HG02981 (cell line): Measurements from ENCODE around the gene FBLN1.
"Not testable (repeated sequence)": the region's sequence is repeated elsewhere in the genome, so short reads cannot be mapped to it uniquely, and the experiment has no call there.

Experiments used
- ATAC-seq: cut with Tn5 transposase; IDR thresholded peaks from one replicate; pipeline ENCODE4 v1.9.1; 2021; ENCODE audit warnings: mild to moderate bottlenecking, moderate library complexity; ENCODE audit not compliant: unreplicated experiment

FBLN1 gene

DNA sequence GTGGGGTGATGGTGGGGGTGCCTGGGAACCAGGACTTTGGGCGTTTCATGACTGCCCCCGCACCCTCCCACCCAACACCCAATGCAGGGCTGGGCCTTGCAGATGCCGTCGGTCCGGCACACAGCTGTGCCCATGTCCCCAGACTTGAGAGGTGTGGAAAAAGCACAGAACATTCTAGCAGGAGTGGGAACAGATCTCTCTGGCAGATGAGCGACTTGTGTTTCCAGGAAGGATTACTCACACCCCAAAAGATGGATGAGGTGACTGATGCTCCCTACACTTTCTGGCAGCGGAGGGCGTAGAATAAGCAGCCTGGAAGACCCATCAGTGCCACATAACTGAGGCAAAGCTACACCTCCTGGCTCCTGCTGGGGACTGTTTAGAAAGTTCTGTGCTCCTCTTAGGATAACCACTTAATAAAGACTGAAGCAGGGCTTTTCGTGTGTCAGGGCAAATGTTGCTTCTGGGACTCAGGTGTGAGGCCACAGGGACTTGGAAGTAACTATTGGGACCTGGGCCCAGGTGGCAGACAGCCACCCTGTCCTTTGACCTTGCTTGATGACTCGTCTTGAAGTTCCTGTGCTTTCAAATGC lies 24.2 kb downstream of the FBLN1 start:
- ATAC-seq, result no peak

DNA sequence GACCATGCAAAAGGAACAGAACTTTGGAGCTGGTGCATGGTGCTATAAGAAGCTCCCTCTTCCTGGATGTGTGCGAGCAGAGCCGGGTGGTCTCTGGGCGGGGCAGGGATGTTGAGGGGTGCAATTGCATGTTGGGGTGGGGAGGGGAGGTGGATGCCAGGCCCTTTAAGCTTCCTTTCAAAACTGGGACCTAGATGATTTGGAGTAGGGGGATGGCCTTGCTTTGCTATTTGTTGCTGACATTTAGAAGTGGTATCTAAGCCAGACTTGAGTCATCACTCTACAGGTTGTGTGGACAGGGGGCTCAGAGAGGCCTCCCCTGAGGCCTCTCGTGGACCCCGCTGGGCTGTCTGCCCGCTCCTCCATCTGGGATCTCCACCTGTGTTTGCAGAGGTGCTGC lies 24.8 kb downstream of the FBLN1 start:
- no peak for ATAC-seq

DNA sequence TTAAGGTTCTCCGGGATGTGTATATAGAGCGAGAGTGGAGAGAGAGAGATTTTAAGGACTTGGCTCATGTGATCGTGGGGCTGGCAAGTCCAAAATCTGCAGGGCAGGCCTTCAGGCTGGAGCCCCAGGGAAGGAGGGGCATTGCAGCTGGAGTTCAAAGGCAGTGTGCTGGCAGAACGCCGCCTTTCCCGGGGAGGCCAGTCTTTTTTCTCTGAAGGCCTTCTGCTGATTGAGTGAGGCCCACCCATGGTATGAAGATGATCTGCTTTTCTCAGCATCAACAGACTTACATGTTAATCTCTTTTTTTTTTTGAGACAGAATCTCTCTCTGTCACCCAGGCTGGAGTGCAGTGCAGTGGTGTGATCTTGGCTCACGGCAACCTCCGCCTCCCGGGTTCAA lies 25.4 kb downstream of the FBLN1 start:
- no peak for ATAC-seq

DNA sequence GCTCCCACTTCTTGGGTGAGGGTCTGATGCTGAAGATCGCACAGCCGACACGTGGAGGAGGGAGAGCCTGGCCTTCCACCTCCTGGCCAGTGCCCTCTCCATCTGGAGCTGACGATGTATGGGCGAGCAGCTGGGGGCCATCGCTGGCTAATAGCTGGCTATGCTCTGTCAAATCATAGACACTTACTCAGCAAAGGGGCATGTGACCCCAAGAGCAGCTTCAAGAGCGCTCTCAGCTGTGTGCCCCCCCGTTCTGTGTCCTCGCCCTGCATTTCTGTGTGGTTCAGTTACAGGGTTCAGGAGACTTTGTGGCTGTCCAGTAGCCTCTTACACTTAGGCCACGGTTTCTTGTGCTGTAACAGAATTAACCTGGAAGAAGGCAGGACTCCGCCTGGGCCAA lies 26.4 kb downstream of the FBLN1 start:
- ATAC-seq, result no peak

DNA sequence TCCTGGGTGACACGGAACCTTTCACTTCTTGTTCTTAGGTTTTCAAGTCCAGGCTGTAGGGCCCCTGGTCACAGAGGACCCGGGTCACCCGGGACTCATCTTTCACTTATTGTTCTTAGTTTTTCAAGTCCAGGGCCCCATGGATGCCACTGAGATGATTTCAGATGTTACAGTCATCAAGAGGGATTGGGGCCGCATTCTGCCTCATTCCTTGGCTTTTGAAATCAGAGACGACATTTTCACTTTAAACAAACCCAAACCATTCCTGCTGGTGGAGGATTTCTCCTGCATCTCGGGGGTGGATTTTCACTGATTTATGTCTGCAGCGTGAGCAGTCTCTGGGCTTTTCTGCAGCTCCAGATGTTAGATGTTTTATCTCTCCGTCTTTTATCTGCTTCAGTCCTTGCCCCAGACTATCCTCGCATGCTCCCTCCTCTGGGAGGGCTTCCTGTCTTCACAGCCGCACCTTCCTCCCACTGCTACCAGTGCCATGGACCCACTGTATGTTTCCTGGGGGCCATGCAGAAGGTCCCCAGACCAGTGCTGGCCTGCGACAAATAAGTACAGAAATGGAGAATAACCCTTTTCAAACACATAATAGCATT lies 27.4 kb downstream of the FBLN1 start:
- no peak for ATAC-seq

DNA sequence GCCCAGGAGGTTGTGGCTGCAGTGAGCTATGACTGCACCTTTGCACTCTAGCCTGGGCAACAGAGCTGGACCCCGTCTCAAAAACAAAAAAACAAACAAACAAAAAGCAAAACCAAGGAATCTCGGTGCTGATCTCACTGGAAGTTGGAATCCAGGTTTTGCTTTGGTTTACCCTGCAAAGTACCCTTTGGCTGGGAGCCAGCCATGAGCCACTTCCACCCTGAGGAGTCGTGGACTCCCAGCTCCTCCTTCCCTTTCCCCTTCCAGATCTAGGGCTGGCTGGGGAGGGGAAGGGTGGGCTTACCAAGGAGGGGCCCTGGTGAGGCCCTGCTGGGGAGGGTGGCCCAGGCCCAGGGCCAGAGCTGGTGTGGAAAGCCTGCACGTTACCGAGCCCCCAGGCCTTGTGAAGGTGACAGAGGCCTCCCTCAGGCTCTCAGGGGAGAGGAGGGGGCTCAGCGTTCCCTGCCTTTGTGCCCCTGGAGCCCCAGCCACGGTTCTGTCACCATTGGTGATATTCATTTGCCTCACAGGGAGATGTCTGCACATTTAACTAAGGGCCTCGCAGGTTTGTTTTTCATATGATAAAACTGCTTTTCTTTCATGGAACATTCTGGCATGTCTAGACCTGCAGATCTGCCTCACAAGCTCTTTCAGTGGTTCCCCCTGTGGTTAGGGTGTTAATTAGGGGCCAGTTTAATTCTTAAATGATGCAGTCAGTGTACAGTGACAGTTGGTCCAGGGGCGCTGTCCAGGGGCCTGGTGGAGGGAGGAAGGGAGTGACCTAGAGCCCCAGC lies 29.0 kb downstream of the FBLN1 start:
- no peak for ATAC-seq

DNA sequence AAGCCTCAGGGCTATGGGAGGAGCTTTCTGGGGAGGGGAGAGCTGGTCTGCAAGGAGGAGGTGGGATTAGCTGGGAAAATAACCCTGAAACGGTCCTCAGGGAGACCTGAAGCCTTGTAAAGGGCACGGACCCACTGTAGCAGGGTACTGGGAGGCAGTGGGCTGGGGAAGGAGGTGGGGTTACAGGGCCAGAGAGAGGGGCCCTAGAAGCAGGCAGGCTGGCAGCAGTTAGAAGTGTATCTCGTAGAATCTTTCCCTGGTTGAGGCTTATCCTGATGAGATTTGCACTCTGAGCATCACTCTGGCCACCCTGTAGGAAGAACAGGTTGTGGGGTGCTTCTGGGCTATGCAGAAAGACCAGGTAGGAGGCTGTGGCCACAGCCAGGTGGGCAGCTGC lies 29.6 kb downstream of the FBLN1 start:
- ATAC-seq, result no peak

DNA sequence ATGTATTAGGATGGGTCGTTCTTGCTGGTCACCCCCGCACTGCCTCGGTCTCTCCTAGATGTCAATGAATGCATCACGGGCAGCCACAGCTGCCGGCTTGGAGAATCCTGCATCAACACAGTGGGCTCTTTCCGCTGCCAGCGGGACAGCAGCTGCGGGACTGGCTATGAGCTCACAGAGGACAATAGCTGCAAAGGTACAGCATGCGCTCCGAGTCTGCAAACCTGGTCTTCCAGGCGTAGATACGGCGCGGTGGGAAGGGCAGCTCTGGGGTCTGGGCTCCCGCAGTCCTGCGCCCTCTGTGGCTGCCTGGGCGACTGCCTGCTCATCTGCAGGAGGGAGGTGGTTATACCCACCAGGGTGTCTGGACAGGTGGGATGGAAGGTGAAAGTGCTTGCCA lies 31.0 kb downstream of the FBLN1 start:
- no peak for ATAC-seq

DNA sequence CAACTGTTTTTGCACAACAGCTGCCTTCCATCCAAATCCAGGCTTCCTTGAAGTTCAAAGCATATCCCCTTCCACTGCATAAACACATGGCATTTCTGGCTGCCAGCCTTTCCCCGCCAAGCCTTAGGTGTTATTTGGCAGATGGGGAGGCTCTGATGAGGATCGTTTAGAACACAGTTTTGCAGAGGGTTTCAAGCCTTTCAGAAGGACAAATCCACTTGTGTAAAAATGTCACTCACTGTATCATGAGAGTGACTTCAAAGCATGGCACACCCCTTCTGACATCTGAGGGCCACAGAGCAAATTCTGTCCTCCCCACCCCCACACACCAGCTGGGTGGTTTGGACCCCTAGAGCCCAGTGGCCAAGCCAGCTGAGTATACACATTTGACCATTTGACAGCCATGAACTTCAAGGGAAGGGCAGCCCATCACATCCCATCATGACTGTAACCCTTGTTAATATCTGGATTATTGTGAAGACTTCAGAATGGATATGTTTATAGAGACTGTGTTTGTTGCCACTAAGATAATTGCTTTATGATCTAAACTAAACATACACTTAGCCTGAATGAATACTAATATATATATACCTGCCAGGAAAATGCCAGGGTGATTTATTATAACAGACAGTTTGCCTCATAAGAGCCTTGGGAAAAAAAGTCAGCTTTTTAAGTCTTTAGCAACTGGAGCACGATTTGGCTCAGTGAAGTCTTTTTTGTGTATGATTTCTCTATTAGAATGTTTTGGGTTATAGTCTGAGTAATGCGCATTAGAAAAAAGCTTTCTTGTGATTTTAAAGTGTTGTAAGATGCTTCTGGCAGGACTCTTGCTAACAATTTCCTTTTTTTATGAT lies 31.9 kb downstream of the FBLN1 start:
- no peak for ATAC-seq

DNA sequence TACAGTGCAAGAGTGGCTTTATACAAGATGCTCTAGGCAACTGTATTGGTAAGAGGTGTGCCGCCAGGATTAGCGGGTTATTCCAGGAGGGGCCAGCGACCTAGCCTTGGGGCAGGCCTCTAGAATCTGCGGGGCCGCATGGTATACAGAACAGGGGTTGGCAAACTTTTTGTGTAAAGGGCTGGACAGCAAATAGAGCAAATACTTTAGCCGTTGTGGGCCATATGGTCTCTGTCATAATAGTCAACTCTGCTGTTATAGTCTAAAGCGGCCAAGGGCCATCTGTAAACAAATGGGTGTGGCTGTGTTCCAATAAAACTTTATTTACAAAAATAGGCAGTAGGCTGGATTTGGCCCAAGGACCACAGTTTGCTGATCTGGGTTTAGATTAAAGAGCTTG lies 32.6 kb downstream of the FBLN1 start:
- ATAC-seq, result no peak

DNA sequence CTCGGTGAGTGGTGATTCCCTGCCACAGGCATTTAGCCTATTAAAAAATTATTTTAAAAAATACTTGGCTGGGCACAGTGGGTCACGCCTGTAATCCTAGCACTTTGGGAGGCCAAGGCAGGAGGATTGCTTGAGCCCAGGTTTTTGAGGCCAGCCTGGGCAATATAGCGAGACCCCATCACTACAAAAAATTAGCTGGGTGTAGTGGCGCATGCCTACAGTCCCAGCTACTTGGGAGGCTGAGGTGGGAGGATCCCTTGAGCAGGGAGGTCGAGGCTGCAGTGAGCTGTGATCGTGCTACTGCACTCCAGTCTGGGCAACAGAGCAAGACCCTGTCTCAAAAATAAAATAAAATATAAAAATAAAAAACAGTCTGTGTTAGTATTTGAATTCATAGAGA lies 33.2 kb downstream of the FBLN1 start:
- not testable (repeated sequence) for ATAC-seq

DNA sequence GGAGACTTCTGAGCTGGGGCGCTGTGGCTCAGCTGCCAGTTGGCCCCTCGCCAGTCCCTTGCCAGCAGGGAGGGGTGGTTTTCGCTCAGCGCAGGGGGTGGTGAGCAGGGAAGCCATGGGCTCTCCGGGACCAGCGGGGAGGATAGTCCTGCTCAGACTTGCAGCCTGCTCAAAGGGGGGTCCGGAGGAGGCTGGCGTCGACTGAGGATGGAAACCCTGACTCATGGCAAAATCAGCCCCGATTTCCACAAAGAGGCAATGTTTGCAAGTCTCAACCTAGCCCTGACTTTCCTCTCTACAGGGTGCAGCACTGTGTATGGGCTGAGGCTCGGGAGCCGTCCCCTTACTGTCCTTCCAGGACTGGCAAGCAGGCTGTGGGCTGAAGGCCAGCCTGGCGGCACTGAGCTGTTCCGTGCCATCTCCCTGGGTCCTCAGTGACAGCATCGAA lies 35.1 kb downstream of the FBLN1 start:
- ATAC-seq, result no peak

DNA sequence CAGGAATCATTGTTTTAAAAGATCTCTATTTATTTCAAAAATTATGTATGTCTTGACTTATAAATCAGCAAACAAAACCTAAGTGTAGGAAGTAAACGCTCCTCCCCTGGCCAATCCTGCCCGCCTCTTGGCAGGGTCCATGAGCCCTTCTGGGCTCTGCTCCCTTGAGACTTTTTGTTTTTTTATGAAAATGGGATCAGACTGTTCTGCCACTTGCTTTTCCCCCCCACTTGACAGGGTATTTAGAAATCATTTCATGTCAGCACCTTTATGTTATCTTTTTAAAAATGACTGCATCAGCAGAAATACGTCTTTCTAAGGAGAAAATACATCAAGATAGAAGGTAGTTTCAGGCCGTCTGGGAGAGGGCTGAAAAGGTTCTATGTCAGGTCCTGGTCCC lies 35.6 kb downstream of the FBLN1 start:
- no peak for ATAC-seq

DNA sequence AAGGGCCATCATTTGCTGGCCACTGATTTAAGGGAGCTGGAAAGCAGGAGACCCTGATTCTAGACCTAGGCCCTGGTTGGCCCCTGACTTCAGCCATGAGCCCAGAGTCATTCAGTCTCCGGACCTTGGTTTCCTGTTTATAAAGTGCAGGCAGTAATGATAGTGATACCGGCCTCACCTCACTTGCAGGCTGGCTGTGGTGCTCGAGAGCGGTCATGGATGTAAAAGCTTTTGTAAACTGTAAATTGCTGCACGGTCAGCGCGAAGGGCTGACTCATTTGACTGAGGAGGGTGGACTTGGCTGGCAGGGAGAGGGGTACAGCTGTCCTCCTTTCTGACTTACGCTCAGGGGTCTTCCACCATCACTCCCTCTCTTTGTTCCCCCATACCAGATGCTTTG lies 37.4 kb downstream of the FBLN1 start:
- no peak for ATAC-seq

DNA sequence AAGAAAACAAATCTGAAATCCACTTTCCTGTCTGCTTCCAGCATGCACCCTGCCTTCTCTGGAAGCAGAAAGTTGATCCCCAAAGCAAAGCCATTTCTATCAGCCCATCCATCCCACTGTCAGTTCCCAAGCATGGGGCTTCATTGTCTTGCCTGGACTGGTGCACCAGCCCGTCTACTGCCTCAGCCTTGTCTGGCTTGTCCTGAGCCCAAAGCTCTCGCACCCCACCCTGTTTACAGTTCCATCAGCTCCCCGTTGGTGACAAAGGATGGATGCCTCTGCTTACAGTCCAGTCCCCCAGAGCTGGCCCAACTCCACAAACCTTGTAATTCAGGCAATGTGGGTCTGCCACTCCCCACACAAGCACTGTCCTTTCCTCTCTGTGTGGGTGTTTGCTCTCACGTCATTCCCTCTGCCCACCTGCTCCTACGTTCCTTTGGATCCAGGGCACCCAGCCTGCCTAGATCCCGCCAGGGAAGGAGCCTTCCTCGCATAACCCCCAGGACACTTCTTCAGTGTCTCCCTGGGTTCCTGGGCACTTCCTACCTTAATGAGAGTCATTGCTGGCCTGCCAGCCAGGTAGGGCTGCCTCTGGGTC lies 38.8 kb downstream of the FBLN1 start:
- no peak for ATAC-seq

DNA sequence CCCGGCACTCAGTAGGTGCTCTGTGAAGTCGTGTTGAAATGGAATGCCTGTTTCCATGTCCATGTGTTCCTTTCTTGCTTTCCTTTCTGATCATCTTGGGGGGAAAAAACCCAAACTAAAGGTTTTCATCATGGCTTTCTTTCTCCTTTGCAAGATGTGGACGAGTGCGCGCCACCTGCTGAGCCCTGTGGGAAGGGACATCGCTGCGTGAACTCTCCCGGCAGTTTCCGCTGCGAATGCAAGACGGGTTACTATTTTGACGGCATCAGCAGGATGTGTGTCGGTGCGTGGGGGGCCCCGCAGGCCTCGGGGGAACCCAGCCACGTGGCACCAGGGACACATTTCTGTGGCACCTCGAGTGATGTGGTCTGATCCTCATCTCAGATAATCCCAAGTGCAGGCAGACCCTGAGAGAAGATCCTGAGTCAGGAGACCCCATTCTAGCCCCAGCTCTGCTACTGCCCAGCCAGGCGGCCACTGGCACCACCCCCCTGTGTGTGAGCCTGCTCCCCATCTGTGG lies 39.4 kb downstream of the FBLN1 start:
- ATAC-seq, result no peak

DNA sequence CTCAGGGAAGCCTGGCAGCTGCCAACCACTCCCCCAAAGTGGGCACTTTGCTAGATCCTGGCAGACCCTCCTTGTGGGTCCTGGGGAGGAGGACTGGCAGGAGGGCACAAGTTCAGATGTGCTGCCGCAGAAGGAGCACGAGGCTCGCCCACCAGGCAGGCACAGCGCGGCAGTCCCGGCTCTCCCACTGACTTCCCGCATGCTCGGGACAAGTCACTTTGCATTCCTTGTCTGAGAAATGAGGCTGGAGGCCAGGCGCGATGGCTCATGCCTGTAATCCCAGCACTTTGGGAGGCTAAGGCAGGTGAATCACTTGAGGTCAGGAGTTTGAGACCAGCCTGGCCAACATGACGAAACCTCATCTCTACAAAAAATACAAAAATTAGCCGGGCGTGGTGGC lies 40.1 kb downstream of the FBLN1 start:
- ATAC-seq, result not testable (repeated sequence)

DNA sequence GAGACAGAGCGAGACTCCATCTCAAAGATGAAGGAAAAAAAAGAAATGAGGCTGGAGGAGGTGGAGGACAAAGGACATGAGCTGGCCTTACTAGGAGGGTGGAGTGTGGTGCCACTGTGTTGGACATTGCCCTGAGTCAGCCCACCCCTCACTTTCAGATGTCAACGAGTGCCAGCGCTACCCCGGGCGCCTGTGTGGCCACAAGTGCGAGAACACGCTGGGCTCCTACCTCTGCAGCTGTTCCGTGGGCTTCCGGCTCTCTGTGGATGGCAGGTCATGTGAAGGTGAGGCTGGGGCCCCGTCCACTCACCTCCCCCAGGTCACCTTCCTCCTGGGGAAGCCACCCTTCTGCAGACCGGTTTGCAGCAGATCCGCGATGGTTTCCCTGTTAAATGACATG lies 40.6 kb downstream of the FBLN1 start:
- no peak for ATAC-seq

DNA sequence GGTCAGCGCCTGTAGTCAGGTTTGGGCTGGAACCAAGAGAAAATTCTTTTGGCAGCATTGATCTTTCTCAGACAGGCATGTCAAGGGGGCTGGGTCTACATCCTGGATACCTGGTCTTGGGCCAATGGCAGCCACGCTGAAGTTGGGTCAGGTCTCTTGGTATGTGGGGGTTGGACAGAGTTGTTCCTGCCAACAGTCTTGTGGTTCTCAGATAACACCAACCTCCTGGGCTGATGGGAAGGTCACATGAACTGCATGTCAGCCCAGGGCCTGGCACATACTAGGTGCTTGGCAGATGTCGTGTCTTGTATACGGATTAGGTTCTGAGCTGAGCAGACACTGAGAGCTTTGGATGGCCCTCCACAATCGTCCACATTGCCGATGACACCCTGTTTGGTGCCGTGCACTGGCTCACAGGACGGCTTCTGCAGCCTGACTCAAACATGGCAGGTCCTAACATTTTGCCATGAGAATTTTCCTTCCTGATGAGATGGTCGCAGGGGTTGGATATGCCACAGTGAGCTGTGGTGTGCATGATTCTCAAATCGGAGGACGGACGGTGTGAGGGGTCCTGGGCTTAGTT lies 42.0 kb downstream of the FBLN1 start:
- ATAC-seq, result no peak

DNA sequence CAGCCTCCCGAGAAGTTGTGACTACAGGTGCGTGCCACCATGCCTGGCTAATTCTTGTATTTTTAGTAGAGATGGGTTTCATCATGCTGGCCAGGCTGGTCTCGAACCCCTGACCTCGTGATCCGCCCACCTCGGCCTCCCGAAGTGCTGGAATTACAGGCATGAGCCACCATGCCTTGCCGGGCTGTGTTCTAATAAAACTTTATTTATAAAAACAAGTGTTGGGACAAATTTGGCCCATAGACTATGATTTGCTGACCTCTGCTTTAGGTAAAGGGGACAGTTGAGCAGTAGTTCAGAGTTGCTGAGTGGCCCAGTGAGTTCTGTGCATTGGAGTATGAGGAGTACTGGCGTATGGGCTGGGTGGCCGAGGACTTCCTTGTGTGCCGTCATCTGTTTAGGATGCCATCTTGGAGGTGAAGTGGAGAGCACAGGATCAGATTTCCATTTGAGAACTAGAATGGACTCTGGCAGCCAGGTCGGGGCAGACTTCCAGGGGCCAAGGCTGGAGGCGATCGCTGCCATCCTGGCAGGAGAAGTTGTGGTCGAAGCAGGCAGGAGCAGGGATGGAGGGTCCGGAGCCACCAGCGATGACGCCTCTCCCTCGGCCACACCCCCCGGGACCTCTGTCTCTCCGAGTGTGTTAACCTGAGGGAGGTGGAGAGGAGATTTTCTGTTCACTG lies 43.8 kb downstream of the FBLN1 start:
- ATAC-seq, result no peak
